Measurements from ENCODE around the gene POLR2E. TPM values are rescaled to one million over a fixed set of nuclear protein-coding genes. Genes with fewer than 3 reads are reported as not detected.

Gene POLR2E
- total and polyA plus RNA-seq, 11 donors, result 116 to 220 (median 139) TPM

GRCh38 chr19:1066748-1067340, 28.3 kb downstream of the POLR2E start, which contains the start of gene ARHGAP45:
Gene ARHGAP45 (plus strand): TSS chr19:1067167. CDS start chr19:1067406, 239 bp downstream.
- peak in 3 of 5 donors; percentile 41 to 86 (median 71) for DNase-seq
- Histone ChIP-seq H3K4me1 (peaks cover 5 to 57% (median 26%) of the 10 kb centered on the region in 12 donors), H3K4me3 (peak within 1 kb of the TSS in 11 of 12 donors; percentile 22 to 80 (median 45)), H3K36me3 (peaks cover 0 to 20% (median 0%) of the 10 kb centered on the region in 9 donors), H3K27me3 (peaks cover 29 to 81% (median 51%) of the 10 kb centered on the region in 9 donors), H3K9me3 (no peaks in the 10 kb centered on the region), H3K27ac (peak within 1 kb of the TSS in 8 of 12 donors; percentile 38 to 97 (median 52))
- intact Hi-C loops (cut with DNase I), result no loop called here
- TF ChIP-seq POLR2A (IDR thresholded peaks at IDR 0.05), result no peak
- no peak for TF ChIP-seq CTCF (IDR thresholded peaks at IDR 0.05)
- peak in 3 of 4 donors; percentile 4 to 17 (median 4) for ATAC-seq
- 4 to 16% (median 7%) methylated on average over 18 to 61 of the region's 61 CpGs for WGBS, 4 donors

GRCh38 chr19:1066251-1066747, 28.9 kb downstream of the POLR2E start:
- H3K27me3 ChIP-seq, result peaks cover 29 to 76% (median 51%) of the 10 kb centered on the region in 9 donors
- H3K4me3 ChIP-seq, result peak overlapping the region in 7 of 12 donors; percentile 30 to 80 (median 47)
- intact Hi-C loops (cut with DNase I), result no loop called here
- peaks cover 5 to 52% (median 24%) of the 10 kb centered on the region in 12 donors for H3K4me1 ChIP-seq
- TF ChIP-seq POLR2A (IDR thresholded peaks at IDR 0.05) (no peak), CTCF (IDR thresholded peaks at IDR 0.05) (no peak)
- ATAC-seq (no peak), DNase-seq (peak in 1 of 5 donors; percentile 61)
- H3K9me3 ChIP-seq, result no peaks in the 10 kb centered on the region
- 25 to 28% (median 26%) methylated on average over 16 to 17 of the region's 17 CpGs for WGBS, 4 donors
- H3K27ac ChIP-seq, result peak overlapping the region in 2 of 12 donors; percentile 82 to 97
- peaks cover 0 to 16% (median 0%) of the 10 kb centered on the region in 9 donors for H3K36me3 ChIP-seq

- Histone ChIP-seq H3K27ac (peak overlapping the region in 1 of 12 donors; percentile 30), H3K36me3 (peaks cover 0 to 11% (median 0%) of the 10 kb centered on the region in 9 donors), H3K4me1 (peaks cover 5 to 47% (median 22%) of the 10 kb centered on the region in 12 donors), H3K4me3 (no peak overlapping the region), H3K27me3 (peaks cover 24 to 69% (median 45%) of the 10 kb centered on the region in 9 donors), H3K9me3 (no peaks in the 10 kb centered on the region)
- intact Hi-C loops (cut with DNase I), result no loop called here
- WGBS, 4 donors, result 55 to 58% (median 56%) methylated on average over 4 to 17 of the region's 17 CpGs
- ATAC-seq (no peak), DNase-seq (no peak)
- TF ChIP-seq POLR2A (IDR thresholded peaks at IDR 0.05), result no peak
- no peak for TF ChIP-seq CTCF (IDR thresholded peaks at IDR 0.05)
Measured at GRCh38 chr19:1065606-1066109, 29.5 kb downstream of the POLR2E start.
